IMR-90 (cell line): ENCODE data around the gene CDH13. TPM values are rescaled to one million over a fixed set of nuclear protein-coding genes. Genes with fewer than 3 reads are reported as not detected.

Experiments
- ATAC-seq: fragments of 200-7000 bp; cut with Tn5 transposase; 2 replicates; pipeline ENCODE4 v1.9.1; 2020; ENCODE audit warnings: low read depth, mild to moderate bottlenecking, moderate library complexity
- BruUV-seq: library from RNA; stranded (reverse); fragments of 400-500 nt; replicated peaks from 2 replicates; lab custom pipeline; 2021; lab: Mats Ljungman, UMichigan
- CTCF ChIA-PET: fragments of 300-600 bp; formaldehyde crosslinking; extraction: SDS; loops from one replicate; lab custom pipeline; 2021; ENCODE audit warnings: antibody characterized with exemption; lab: Yijun Ruan, JAX
- POLR2A ChIA-PET: fragments of 300-600 bp; sonication (Branson Sonifier 250); formaldehyde crosslinking; loops from one replicate; lab custom pipeline; 2022; ENCODE audit warnings: antibody characterized with exemption; ENCODE audit not compliant: unreplicated experiment; lab: Charles Lee
- DNase-seq: peaks from one replicate; pipeline ENCODE4 v3.0.0; 2013
- H2AFZ ChIP-seq: replicated peaks from 2 replicates; pipeline ENCODE3; 2013; ENCODE audit warnings: low read length, mild to moderate bottlenecking; ENCODE audit not compliant: poor library complexity
- H2AK5ac ChIP-seq: 2 replicates; pipeline ENCODE4 v1.6.1; 2013; ENCODE audit warnings: low read depth, low read length, inconsistent platforms
- H2AK9ac ChIP-seq: replicated peaks from 2 replicates; pipeline ENCODE3; 2013; ENCODE audit warnings: mild to moderate bottlenecking, low read depth, low read length, moderate library complexity; ENCODE audit not compliant: poor library complexity
- H2BK120ac ChIP-seq: 2 replicates; pipeline ENCODE4 v1.6.1; 2013; ENCODE audit warnings: low read depth, low read length, inconsistent platforms
- H2BK15ac ChIP-seq: 3 replicates; pipeline ENCODE4 v1.6.1; 2013; ENCODE audit warnings: low read depth, low read length, inconsistent platforms
- H2BK20ac ChIP-seq: 2 replicates; pipeline ENCODE4 v1.6.1; 2013; ENCODE audit warnings: low read depth, mild to moderate bottlenecking, inconsistent platforms, low read length, moderate library complexity
- H2BK5ac ChIP-seq: 2 replicates; pipeline ENCODE4 v1.6.1; 2013; ENCODE audit warnings: mild to moderate bottlenecking, low read depth, low read length, inconsistent platforms; ENCODE audit not compliant: poor library complexity, severe bottlenecking
- H3K14ac ChIP-seq: replicated peaks from 2 replicates; pipeline ENCODE4 v1.6.1; 2013; ENCODE audit warnings: low read depth, low read length, inconsistent platforms
- H3K18ac ChIP-seq: 2 replicates; pipeline ENCODE4 v1.6.1; 2013; ENCODE audit warnings: low read depth, low read length, control low read depth
- H3K23ac ChIP-seq: 2 replicates; pipeline ENCODE4 v1.6.1; 2013; ENCODE audit warnings: low read depth, low read length, inconsistent platforms
- H3K27ac ChIP-seq: 2 replicates; pipeline ENCODE4 v1.5.1; 2013; ENCODE audit warnings: mild to moderate bottlenecking, control low read depth, low read length; ENCODE audit not compliant: insufficient read depth
- H3K27me3 ChIP-seq: 2 replicates; pipeline ENCODE4 v1.6.1; 2013; ENCODE audit warnings: low read length; ENCODE audit not compliant: control insufficient read depth, insufficient read depth
- H3K36me3 ChIP-seq: 2 replicates; pipeline ENCODE4 v1.6.1; 2013; ENCODE audit warnings: low read length, mixed read lengths; ENCODE audit not compliant: control insufficient read depth, insufficient read depth
- H3K4ac ChIP-seq: 2 replicates; pipeline ENCODE4 v1.6.1; 2013; ENCODE audit warnings: low read depth, low read length, inconsistent platforms
- H3K4me1 ChIP-seq: 2 replicates; pipeline ENCODE4 v1.6.1; 2013; ENCODE audit warnings: low read length, mixed read lengths; ENCODE audit not compliant: control insufficient read depth, insufficient read depth
- H3K4me2 ChIP-seq: 2 replicates; pipeline ENCODE4 v1.6.1; 2013; ENCODE audit warnings: low read depth, mild to moderate bottlenecking, control low read depth, low read length, moderate library complexity
- H3K4me3 ChIP-seq: 2 replicates; pipeline ENCODE4 v1.5.1; 2013; ENCODE audit warnings: low read depth, mild to moderate bottlenecking, control low read depth, low read length, moderate library complexity; ENCODE audit not compliant: insufficient read depth
- H3K56ac ChIP-seq: 2 replicates; pipeline ENCODE4 v1.6.1; 2013; ENCODE audit warnings: low read length, inconsistent platforms; ENCODE audit not compliant: insufficient read depth; ENCODE audit errors: extremely low read depth
- H3K79me1 ChIP-seq, 2 experiments: 2 replicates each; pipeline ENCODE4 v1.6.1; 2013; ENCODE audit warnings: low read length in 2 of 2, inconsistent platforms in 1 of 2, low read depth in 1 of 2
- H3K9ac ChIP-seq: 2 replicates; pipeline ENCODE4 v1.6.1; 2013; ENCODE audit warnings: low read depth, low read length, control low read depth
- H3K9me1 ChIP-seq: 2 replicates; pipeline ENCODE4 v1.6.1; 2013; ENCODE audit warnings: low read length, inconsistent platforms; ENCODE audit not compliant: insufficient read depth
- H3K9me3 ChIP-seq: 2 replicates; pipeline ENCODE4 v1.6.1; 2013; ENCODE audit warnings: low read length; ENCODE audit not compliant: control insufficient read depth, insufficient read depth
- H4K20me1 ChIP-seq: 2 replicates; pipeline ENCODE4 v1.6.1; 2013; ENCODE audit warnings: low read length, inconsistent platforms; ENCODE audit not compliant: insufficient read depth
- H4K5ac ChIP-seq: 2 replicates; pipeline ENCODE4 v1.6.1; 2013; ENCODE audit warnings: mild to moderate bottlenecking, low read depth, low read length, control low read depth
- H4K8ac ChIP-seq, 2 experiments: 2 replicates each; pipeline ENCODE4 v1.6.1; 2013; ENCODE audit warnings: low read depth in 2 of 2, low read length in 2 of 2, control low read depth in 1 of 2, inconsistent platforms in 1 of 2
- H4K91ac ChIP-seq: 2 replicates; pipeline ENCODE4 v1.6.1; 2013; ENCODE audit warnings: low read depth, low read length, inconsistent platforms; ENCODE audit not compliant: insufficient read depth
- BHLHE40 ChIP-seq: fragments of 150-350 bp; IDR thresholded peaks from 2 replicates; pipeline ENCODE4 v1.6.1; 2016; ENCODE audit warnings: mild to moderate bottlenecking, low read depth, low read length
- CEBPB ChIP-seq: IDR thresholded peaks from 2 replicates; pipeline ENCODE4 v1.6.1; 2012; ENCODE audit warnings: low read depth, low read length, improper control_type of control experiment
- CHD1 ChIP-seq: IDR thresholded peaks from 2 replicates; pipeline ENCODE4 v1.6.1; 2012; ENCODE audit warnings: low read depth, low read length, improper control_type of control experiment
- CTCF ChIP-seq: conservative IDR thresholded peaks from 2 replicates; pipeline ENCODE4 v1.5.1; 2012; ENCODE audit warnings: mild to moderate bottlenecking, low read depth, low read length, improper control_type of control experiment
- ELK1 ChIP-seq: fragments of 150-350 bp; IDR thresholded peaks from 2 replicates; pipeline ENCODE4 v1.6.1; 2016; ENCODE audit warnings: low read depth, mild to moderate bottlenecking, low read length, moderate library complexity, borderline replicate concordance
- FOS ChIP-seq: fragments of 150-350 bp; IDR thresholded peaks from 2 replicates; pipeline ENCODE4 v1.6.1; 2016; ENCODE audit warnings: low read depth, low read length
- MAFK ChIP-seq: IDR thresholded peaks from 2 replicates; pipeline ENCODE4 v1.6.1; 2012; ENCODE audit warnings: low read depth, low read length, improper control_type of control experiment
- MAZ ChIP-seq: IDR thresholded peaks from 2 replicates; pipeline ENCODE4 v1.6.1; 2012; ENCODE audit warnings: low read depth, mild to moderate bottlenecking, low read length, improper control_type of control experiment, moderate library complexity, borderline replicate concordance
- MXI1 ChIP-seq: IDR thresholded peaks from 2 replicates; pipeline ENCODE4 v1.6.1; 2012; ENCODE audit warnings: low read depth, mild to moderate bottlenecking, low read length, moderate library complexity, borderline replicate concordance
- NFE2L2 ChIP-seq: fragments of 150-350 bp; IDR thresholded peaks from 2 replicates; pipeline ENCODE4 v1.6.1; 2016; ENCODE audit warnings: low read depth, mild to moderate bottlenecking, low read length
- POLR2A ChIP-seq: IDR thresholded peaks from 2 replicates; pipeline ENCODE4 v1.6.1; 2012; ENCODE audit warnings: mild to moderate bottlenecking, low read depth, low read length
- RAD21 ChIP-seq: IDR thresholded peaks from 2 replicates; pipeline ENCODE4 v1.6.1; 2012; ENCODE audit warnings: low read length, improper control_type of control experiment
- RCOR1 ChIP-seq: IDR thresholded peaks from 2 replicates; pipeline ENCODE4 v1.6.1; 2012; ENCODE audit warnings: mild to moderate bottlenecking, low read length, improper control_type of control experiment; ENCODE audit not compliant: insufficient replicate concordance
- RFX5 ChIP-seq: IDR thresholded peaks from 2 replicates; pipeline ENCODE4 v1.8.0; 2012; ENCODE audit warnings: low read depth, mild to moderate bottlenecking, low read length, moderate library complexity
- SMC3 ChIP-seq: fragments of 150-350 bp; IDR thresholded peaks from 2 replicates; pipeline ENCODE4 v1.6.1; 2016; ENCODE audit warnings: low read depth, mild to moderate bottlenecking, antibody characterized with exemption, low read length, moderate library complexity
- USF2 ChIP-seq: fragments of 150-350 bp; IDR thresholded peaks from 2 replicates; pipeline ENCODE4 v1.6.1; 2017; ENCODE audit warnings: mild to moderate bottlenecking, antibody characterized with exemption, low read length, low read depth
- WGBS, 2 experiments: methylation state at CpG; one replicate each; pipeline versions ENCODE4 v1.1.5 to v1.1.7; 2013; ENCODE audit warnings: missing lambda C conversion rate in 2 of 2; ENCODE audit not compliant: insufficient read length in 1 of 2; ENCODE audit errors: extremely low coverage in 2 of 2; 5-methylcytosine and 5-hydroxymethylcytosine counted together
- dilution Hi-C: fragments of 300-500 bp; cut with HindIII; formaldehyde crosslinking; loops from one replicate; pipeline ENCODE4 v1.14.3; 2018; ENCODE audit warnings: low sequenced_read_pairs; ENCODE audit not compliant: unreplicated experiment
- in situ Hi-C: fragments of 300-500 bp; cut with MboI; formaldehyde crosslinking; loops from 3 replicates; pipeline ENCODE4 v1.14.3; 2019; ENCODE audit warnings: low sequenced_read_pairs, inconsistent platforms, mixed read lengths
- intact Hi-C: fragments of 100-400 bp; cut with micrococcal nuclease; formaldehyde crosslinking; loops from 2 replicates; pipeline ENCODE4 v1.10.0; 2022
- polyA plus RNA-seq, 3 experiments: library from polyadenylated mRNA; depleted of rRNA; stranded (reverse); fragments of >200 nt; gene quantifications; 2 replicates each; pipeline ENCODE4 v1.2.3, GENCODE V29; 2012; ENCODE audit warnings: low replicate concordance in 1 of 3
- total RNA-seq: library from RNA; depleted of rRNA; stranded (reverse); fragments of >200 nt; gene quantifications from 2 replicates; pipeline ENCODE4 v1.2.3, GENCODE V29; 2012

The CDH13 gene
- total and polyA plus RNA-seq, 2 of the 4 experiments (the other 2 are of a cell fraction), result 61.6 to 74.7 TPM

DNA sequence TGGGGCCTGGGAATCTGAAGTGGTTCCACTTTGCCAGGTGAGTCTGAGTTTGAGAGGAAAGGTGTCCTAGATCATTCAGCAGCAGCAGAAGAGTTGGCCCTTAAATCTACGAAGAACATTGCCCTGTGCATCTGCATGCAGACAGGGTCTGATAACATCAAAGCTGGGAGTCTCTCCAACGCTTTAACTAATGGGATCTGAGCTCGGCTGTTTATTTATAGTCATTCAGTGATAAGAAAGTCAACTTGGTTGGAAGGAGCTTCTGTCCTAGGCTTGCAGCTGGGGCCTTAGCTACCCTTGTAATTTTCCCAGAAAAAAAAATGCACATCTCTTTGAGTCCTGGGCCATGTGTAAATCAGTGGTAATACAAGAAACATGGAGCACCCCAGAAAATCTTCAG is 763.0 kb downstream of the CDH13 start:
- Histone ChIP-seq H2BK15ac (no peak overlapping the region), H2AK5ac (no peak overlapping the region), H3K27ac (no peak overlapping the region), H3K4ac (no peak overlapping the region), H3K27me3 (no peaks in the 10 kb centered on the region), H3K4me3 (no peak overlapping the region), H3K4me2 (no peak overlapping the region), H4K5ac (no peak overlapping the region), H2AFZ (no peak overlapping the region), H4K20me1 (no peaks in the 10 kb centered on the region), H3K56ac (no peak overlapping the region), H3K9me3 (no peaks in the 10 kb centered on the region), H3K9ac (no peak overlapping the region), H2BK5ac (no peak overlapping the region), H4K8ac (no peak overlapping the region), H2BK20ac (no peak overlapping the region), H2BK120ac (no peak overlapping the region), H3K14ac (no peak overlapping the region), H3K9me1 (0 out of 2 replicates have a peak, but pooled peaks cover 3% of the 10 kb centered on the region), H3K23ac (no peak overlapping the region), H3K18ac (no peak overlapping the region), H3K36me3 (no peaks in the 10 kb centered on the region), H2AK9ac (no peak overlapping the region), H3K79me1 (no peaks in the 10 kb centered on the region), H3K4me1 (0 out of 2 replicates have a peak, but pooled peaks cover 3% of the 10 kb centered on the region), H4K91ac (no peak overlapping the region)
- TF ChIP-seq MAZ (no peak), SMC3 (no peak), RCOR1 (no peak), MXI1 (no peak), RFX5 (no peak), CEBPB (no peak), BHLHE40 (no peak), FOS (no peak), USF2 (no peak), RAD21 (no peak), CTCF (no peak), ELK1 (no peak), CHD1 (no peak), MAFK (no peak), POLR2A (no peak), NFE2L2 (no peak)
- WGBS, 2 experiments, result no CpG with 5 or more reads among the region's 3 CpGs
- ChIA-PET POLR2A (no interaction called here), CTCF (no interaction called here)
- DNase-seq (peak; percentile 51), ATAC-seq (no peak)
- dilution Hi-C loops, result no loop called here
- in situ Hi-C loops, result no loop called here
- intact Hi-C loops, result no loop called here
- BruUV-seq, result no TSS peak
